LNCaP clone FGC (cell line): Measurements from ENCODE around the gene OSBPL6.
A peak's percentile ranks its signal among the peaks of the same experiment; 100 is the strongest.

Experiments
- DNase-seq: peaks from one replicate; pipeline ENCODE4 v3.0.0-alpha.2; 2011; ENCODE audit warnings: low read depth
- H3K4me3 ChIP-seq: 2 replicates; pipeline ENCODE4 v1.5.1; 2011; ENCODE audit warnings: mild to moderate bottlenecking, low read depth, low read length, control low read depth
- CTCF ChIP-seq: IDR thresholded peaks from 2 replicates; pipeline ENCODE4 v1.5.1; 2012; ENCODE audit warnings: mild to moderate bottlenecking; ENCODE audit not compliant: control insufficient read depth, insufficient read depth; ENCODE audit errors: extremely low read depth

The OSBPL6 gene

DNA sequence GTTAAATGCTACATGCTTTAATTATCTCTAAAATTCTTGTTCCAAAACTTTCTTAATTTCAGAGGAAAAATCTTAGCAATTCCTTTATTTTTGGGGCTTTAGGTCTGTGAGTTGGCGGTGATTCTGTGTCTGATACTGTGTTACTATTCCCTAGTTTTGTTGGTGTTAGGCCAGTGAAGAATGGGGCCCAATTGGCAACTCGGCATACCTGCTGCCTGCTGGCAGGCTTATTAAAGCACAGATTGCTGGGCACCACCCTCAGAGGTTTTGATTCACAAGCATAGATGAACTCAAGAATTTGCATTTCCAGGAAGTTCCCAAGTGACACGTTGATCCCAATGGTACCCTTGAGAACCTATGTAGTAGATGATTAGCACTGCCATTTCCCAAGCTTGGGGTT, 101.6 kb downstream of the OSBPL6 start:
- no peak for DNase-seq
- H3K4me3 ChIP-seq = no peak overlapping the region
- no peak for TF ChIP-seq CTCF

GRCh38 chr2:178296394-178297090, 102.2 kb downstream of the OSBPL6 start:
- H3K4me3 ChIP-seq = no peak overlapping the region
- no peak for TF ChIP-seq CTCF
- no peak for DNase-seq

- no peak for TF ChIP-seq CTCF
- DNase-seq = no peak
- no peak overlapping the region for H3K4me3 ChIP-seq
These were observed 102.7 kb downstream of the OSBPL6 start for GRCh38 chr2:178297091-178297411.

DNA sequence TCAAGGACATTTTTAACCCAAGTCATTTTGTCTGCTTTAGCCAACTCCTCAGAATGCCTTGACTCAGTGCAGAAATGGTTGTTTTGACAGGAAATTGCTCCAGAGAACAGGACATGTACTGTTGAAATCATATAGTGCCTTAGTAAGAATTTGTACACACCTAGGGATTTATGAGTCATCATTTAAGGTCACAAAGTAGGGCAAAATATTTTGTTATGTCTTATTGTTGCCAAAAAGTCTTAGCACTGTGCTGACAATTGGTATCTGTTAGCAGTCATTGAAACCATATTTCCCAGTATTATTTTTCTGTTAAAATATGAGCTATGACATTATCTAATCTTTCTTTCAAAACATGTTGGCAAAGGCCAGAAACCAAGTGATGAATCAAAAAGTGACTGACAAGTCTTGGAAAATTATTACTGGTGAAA, 104.5 kb downstream of the OSBPL6 start:
- H3K4me3 ChIP-seq = no peak overlapping the region
- TF ChIP-seq CTCF = no peak
- DNase-seq = no peak

DNA sequence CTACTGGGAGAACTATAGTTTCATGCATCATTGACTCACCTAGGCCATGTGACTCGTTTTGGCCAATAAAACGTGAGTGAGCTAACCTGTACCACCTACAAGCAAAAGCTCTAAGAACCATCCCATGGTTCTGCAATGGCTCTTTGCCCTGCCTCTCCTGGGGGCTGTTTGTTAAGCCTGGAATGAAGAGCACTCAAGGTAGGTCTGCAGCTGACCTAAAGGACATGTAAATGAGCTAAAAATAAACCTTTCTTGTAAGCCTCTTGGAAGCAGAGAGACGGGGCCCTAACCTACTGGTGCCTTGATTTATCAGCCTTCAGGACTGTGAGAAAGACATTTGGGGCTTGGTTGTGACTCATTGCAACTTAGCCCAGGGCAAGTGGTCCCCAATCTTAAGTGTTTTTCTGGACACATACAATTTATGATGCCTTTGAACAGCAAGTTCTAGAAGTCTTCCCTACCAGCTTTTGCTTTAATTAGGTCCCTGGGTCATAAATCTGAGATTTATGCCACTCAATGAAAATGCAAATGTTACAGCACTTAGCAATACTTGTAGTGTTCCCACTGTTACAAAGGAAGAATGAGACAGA, 107.4 kb downstream of the OSBPL6 start:
- no peak for DNase-seq
- no peak overlapping the region for H3K4me3 ChIP-seq
- TF ChIP-seq CTCF = no peak

- no peak for TF ChIP-seq CTCF
- DNase-seq = no peak
- H3K4me3 ChIP-seq = no peak overlapping the region
These were observed 110.0 kb downstream of the OSBPL6 start for GRCh38 chr2:178304333-178304732.

GRCh38 chr2:178306352-178307073, 112.2 kb downstream of the OSBPL6 start:
- peak; percentile 70 for TF ChIP-seq CTCF
- H3K4me3 ChIP-seq = no peak overlapping the region
- no peak for DNase-seq
